SK-N-SH treated with all-trans-retinoic acid at 6 μM for 48 hours (cell line): ENCODE measurements around the gene CEP20.

ENCODE experiments used
- ATAC-seq: fragments of 200-7000 bp; cut with Tn5 transposase; 3 replicates; pipeline ENCODE4 v1.9.1; 2020; ENCODE audit warnings: mild to moderate bottlenecking, moderate library complexity
- ARNTL ChIP-seq: fragments of 450-650 bp; formaldehyde crosslinking; IDR thresholded peaks from 2 replicates; pipeline ENCODE4 v1.5.0; 2020; ENCODE audit warnings: low read depth, mild to moderate bottlenecking, moderate library complexity, borderline replicate concordance
- BACH2 ChIP-seq: fragments of 250-450 bp; sonication (Bioruptor Pico); IDR thresholded peaks from 2 replicates; pipeline ENCODE4 v1.9.0; 2021; ENCODE audit warnings: mild to moderate bottlenecking, borderline replicate concordance
- CSDC2 ChIP-seq: fragments of 250-450 bp; sonication (Bioruptor Pico); IDR thresholded peaks from 2 replicates; pipeline ENCODE4 v1.5.0; 2020; ENCODE audit warnings: mild to moderate bottlenecking, moderate library complexity
- ESRRG ChIP-seq: fragments of 250-450 bp; sonication (Bioruptor Pico); IDR thresholded peaks from 2 replicates; pipeline ENCODE4 v1.6.1; 2021; ENCODE audit warnings: mild to moderate bottlenecking
- GLIS3 ChIP-seq: fragments of 250-450 bp; sonication (Bioruptor Pico); IDR thresholded peaks from 2 replicates; pipeline ENCODE4 v1.5.0; 2020; ENCODE audit warnings: mild to moderate bottlenecking, moderate library complexity
- ISL1 ChIP-seq: fragments of 250-450 bp; sonication (Bioruptor Pico); IDR thresholded peaks from 2 replicates; pipeline ENCODE4 v2.1.2; 2022; ENCODE audit warnings: mild to moderate bottlenecking, moderate library complexity
- OSR1 ChIP-seq: fragments of 250-450 bp; sonication (Bioruptor Pico); IDR thresholded peaks from 2 replicates; pipeline ENCODE4 v1.8.0; 2022; ENCODE audit warnings: moderate library complexity, mild to moderate bottlenecking, inconsistent platforms
- RARB ChIP-seq: fragments of 250-450 bp; sonication (Bioruptor Pico); IDR thresholded peaks from 2 replicates; pipeline ENCODE4 v1.8.0; 2021; ENCODE audit warnings: mild to moderate bottlenecking, moderate library complexity
- SNAI2 ChIP-seq: fragments of 250-450 bp; sonication (Bioruptor Pico); IDR thresholded peaks from 2 replicates; pipeline ENCODE4 v1.5.0; 2020; ENCODE audit warnings: mild to moderate bottlenecking, moderate library complexity
- ZFP3 ChIP-seq: fragments of 250-450 bp; sonication (Bioruptor Pico); IDR thresholded peaks from 2 replicates; pipeline ENCODE4 v1.5.0; 2020; ENCODE audit warnings: mild to moderate bottlenecking, moderate library complexity
- ZFP30 ChIP-seq: fragments of 450-650 bp; formaldehyde crosslinking; IDR thresholded peaks from 2 replicates; pipeline ENCODE4 v1.5.0; 2022; ENCODE audit warnings: mild to moderate bottlenecking, moderate library complexity
- ZNF565 ChIP-seq: fragments of 450-650 bp; formaldehyde crosslinking; conservative IDR thresholded peaks from 2 replicates; pipeline ENCODE4 v1.5.0; 2020; ENCODE audit warnings: low read depth, mild to moderate bottlenecking, moderate library complexity
- ZNF70 ChIP-seq: fragments of 450-650 bp; formaldehyde crosslinking; IDR thresholded peaks from 2 replicates; pipeline ENCODE4 v1.5.0; 2020; ENCODE audit warnings: mild to moderate bottlenecking, moderate library complexity
- ZNF8 ChIP-seq: fragments of 450-650 bp; formaldehyde crosslinking; IDR thresholded peaks from 2 replicates; pipeline ENCODE4 v1.5.0; 2020; ENCODE audit warnings: mild to moderate bottlenecking, moderate library complexity
- TF ChIP-seq, protein P1 (sequence below): fragments of 250-450 bp; sonication (Bioruptor Pico); IDR thresholded peaks from 2 replicates; pipeline ENCODE4 v1.5.1; 2021; ENCODE audit warnings: mild to moderate bottlenecking, moderate library complexity
- TF ChIP-seq, protein P2 (sequence below): fragments of 250-450 bp; sonication (Bioruptor Pico); IDR thresholded peaks from 2 replicates; pipeline ENCODE4 v1.8.0; 2020; ENCODE audit warnings: mild to moderate bottlenecking, moderate library complexity, borderline replicate concordance
- TF ChIP-seq, protein P3 (sequence below): fragments of 250-450 bp; sonication (Bioruptor Pico); IDR thresholded peaks from 2 replicates; pipeline ENCODE4 v1.5.0; 2020; ENCODE audit warnings: mild to moderate bottlenecking, moderate library complexity
- TF ChIP-seq, protein P4 (sequence below): fragments of 250-450 bp; sonication (Bioruptor Pico); IDR thresholded peaks from 2 replicates; pipeline ENCODE4 v1.8.0; 2021; ENCODE audit warnings: low read depth, mild to moderate bottlenecking, moderate library complexity, borderline replicate concordance

CEP20 gene

DNA sequence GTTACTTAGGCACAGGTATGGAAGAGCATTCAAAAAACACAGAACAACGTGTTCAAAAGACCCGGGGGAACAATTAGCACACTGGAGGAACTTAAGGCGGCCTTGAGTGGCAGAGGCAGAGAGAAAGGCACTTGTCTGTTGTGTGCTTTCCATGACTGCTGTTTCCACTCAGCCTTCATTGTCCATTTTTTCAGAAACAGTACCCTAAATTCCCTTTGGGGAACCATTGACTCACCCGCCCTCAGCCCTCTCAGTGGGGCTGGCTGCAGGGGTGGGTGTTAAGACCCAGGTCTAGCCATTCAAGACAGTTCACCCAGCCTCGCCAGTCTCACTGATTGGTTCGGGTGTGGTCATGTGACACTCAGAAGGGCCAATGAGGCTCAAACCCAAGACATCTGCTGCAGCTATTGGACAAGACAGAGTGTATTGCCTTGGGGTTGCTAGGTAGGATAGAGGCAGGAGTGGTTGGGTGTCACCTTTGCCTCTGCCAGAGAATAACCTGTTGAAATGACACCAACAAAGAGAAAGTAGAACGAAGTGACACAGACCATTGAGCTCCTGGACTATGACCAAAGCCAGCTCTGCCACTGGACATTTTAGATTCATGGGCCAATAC lies 19.6 kb upstream of the CEP20 start:
- TF ChIP-seq, protein P1, sequence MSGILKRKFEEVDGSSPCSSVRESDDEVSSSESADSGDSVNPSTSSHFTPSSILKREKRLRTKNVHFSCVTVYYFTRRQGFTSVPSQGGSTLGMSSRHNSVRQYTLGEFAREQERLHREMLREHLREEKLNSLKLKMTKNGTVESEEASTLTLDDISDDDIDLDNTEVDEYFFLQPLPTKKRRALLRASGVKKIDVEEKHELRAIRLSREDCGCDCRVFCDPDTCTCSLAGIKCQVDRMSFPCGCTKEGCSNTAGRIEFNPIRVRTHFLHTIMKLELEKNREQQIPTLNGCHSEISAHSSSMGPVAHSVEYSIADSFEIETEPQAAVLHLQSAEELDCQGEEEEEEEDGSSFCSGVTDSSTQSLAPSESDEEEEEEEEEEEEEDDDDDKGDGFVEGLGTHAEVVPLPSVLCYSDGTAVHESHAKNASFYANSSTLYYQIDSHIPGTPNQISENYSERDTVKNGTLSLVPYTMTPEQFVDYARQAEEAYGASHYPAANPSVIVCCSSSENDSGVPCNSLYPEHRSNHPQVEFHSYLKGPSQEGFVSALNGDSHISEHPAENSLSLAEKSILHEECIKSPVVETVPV, result no peak
- TF ChIP-seq BACH2 (CRISPR knock-in tag) (no peak), RARB (CRISPR knock-in tag) (no peak)
- peak; percentile 99 for ATAC-seq

- TF ChIP-seq ZNF565 (CRISPR knock-in tag) (peak; percentile 78; the same call in 1 of the 2 replicates), SNAI2 (CRISPR knock-in tag) (no peak), ZFP3 (CRISPR knock-in tag) (no peak), BACH2 (CRISPR knock-in tag) (no peak), ESRRG (CRISPR knock-in tag) (no peak), ZNF70 (no peak), GLIS3 (CRISPR knock-in tag) (no peak)
- ATAC-seq, result no peak
These were observed 18.0 kb upstream of the CEP20 start for GRCh38 chr16:15906439-15906838.

- ATAC-seq, result no peak
- no peak for TF ChIP-seq ZNF565 (CRISPR knock-in tag)
- TF ChIP-seq GLIS3 (CRISPR knock-in tag), result no peak
- no peak for TF ChIP-seq BACH2 (CRISPR knock-in tag)
- no peak for TF ChIP-seq SNAI2 (CRISPR knock-in tag)
- no peak for TF ChIP-seq ZFP3 (CRISPR knock-in tag)
- no peak for TF ChIP-seq ISL1 (CRISPR knock-in tag)
- TF ChIP-seq ZNF8 (CRISPR knock-in tag), result no peak
- no peak for TF ChIP-seq OSR1 (CRISPR knock-in tag)
- no peak for TF ChIP-seq ARNTL
These were observed 15.6 kb upstream of the CEP20 start for GRCh38 chr16:15903960-15904359.

GRCh38 chr16:15900901-15901500 lies 12.6 kb upstream of the CEP20 start:
- TF ChIP-seq ZFP30 (CRISPR knock-in tag) (no peak), ZNF8 (CRISPR knock-in tag) (no peak)
- TF ChIP-seq, protein P2, sequence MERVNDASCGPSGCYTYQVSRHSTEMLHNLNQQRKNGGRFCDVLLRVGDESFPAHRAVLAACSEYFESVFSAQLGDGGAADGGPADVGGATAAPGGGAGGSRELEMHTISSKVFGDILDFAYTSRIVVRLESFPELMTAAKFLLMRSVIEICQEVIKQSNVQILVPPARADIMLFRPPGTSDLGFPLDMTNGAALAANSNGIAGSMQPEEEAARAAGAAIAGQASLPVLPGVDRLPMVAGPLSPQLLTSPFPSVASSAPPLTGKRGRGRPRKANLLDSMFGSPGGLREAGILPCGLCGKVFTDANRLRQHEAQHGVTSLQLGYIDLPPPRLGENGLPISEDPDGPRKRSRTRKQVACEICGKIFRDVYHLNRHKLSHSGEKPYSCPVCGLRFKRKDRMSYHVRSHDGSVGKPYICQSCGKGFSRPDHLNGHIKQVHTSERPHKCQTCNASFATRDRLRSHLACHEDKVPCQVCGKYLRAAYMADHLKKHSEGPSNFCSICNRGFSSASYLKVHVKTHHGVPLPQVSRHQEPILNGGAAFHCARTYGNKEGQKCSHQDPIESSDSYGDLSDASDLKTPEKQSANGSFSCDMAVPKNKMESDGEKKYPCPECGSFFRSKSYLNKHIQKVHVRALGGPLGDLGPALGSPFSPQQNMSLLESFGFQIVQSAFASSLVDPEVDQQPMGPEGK (CRISPR knock-in tag), result no peak
- TF ChIP-seq, protein P3, sequence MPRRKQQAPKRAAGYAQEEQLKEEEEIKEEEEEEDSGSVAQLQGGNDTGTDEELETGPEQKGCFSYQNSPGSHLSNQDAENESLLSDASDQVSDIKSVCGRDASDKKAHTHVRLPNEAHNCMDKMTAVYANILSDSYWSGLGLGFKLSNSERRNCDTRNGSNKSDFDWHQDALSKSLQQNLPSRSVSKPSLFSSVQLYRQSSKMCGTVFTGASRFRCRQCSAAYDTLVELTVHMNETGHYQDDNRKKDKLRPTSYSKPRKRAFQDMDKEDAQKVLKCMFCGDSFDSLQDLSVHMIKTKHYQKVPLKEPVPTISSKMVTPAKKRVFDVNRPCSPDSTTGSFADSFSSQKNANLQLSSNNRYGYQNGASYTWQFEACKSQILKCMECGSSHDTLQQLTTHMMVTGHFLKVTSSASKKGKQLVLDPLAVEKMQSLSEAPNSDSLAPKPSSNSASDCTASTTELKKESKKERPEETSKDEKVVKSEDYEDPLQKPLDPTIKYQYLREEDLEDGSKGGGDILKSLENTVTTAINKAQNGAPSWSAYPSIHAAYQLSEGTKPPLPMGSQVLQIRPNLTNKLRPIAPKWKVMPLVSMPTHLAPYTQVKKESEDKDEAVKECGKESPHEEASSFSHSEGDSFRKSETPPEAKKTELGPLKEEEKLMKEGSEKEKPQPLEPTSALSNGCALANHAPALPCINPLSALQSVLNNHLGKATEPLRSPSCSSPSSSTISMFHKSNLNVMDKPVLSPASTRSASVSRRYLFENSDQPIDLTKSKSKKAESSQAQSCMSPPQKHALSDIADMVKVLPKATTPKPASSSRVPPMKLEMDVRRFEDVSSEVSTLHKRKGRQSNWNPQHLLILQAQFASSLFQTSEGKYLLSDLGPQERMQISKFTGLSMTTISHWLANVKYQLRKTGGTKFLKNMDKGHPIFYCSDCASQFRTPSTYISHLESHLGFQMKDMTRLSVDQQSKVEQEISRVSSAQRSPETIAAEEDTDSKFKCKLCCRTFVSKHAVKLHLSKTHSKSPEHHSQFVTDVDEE (CRISPR knock-in tag), result no peak
- TF ChIP-seq, protein P1, result no peak
- no peak for ATAC-seq

GRCh38 chr16:15900357-15900756 lies 12.0 kb upstream of the CEP20 start:
- TF ChIP-seq, protein P4, sequence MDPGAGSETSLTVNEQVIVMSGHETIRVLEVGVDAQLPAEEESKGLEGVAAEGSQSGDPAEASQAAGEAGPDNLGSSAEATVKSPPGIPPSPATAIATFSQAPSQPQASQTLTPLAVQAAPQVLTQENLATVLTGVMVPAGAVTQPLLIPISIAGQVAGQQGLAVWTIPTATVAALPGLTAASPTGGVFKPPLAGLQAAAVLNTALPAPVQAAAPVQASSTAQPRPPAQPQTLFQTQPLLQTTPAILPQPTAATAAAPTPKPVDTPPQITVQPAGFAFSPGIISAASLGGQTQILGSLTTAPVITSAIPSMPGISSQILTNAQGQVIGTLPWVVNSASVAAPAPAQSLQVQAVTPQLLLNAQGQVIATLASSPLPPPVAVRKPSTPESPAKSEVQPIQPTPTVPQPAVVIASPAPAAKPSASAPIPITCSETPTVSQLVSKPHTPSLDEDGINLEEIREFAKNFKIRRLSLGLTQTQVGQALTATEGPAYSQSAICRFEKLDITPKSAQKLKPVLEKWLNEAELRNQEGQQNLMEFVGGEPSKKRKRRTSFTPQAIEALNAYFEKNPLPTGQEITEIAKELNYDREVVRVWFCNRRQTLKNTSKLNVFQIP, result no peak
- TF ChIP-seq, protein P3 (CRISPR knock-in tag), result no peak
- TF ChIP-seq RARB (CRISPR knock-in tag), result no peak
- no peak for TF ChIP-seq SNAI2 (CRISPR knock-in tag)
- no peak for TF ChIP-seq CSDC2 (CRISPR knock-in tag)
- TF ChIP-seq ZNF565 (CRISPR knock-in tag), result no peak
- TF ChIP-seq ISL1 (CRISPR knock-in tag), result no peak
- no peak for TF ChIP-seq ARNTL
- ATAC-seq, result no peak
